Duodenal mucosa (tissue), 2 donors: ENCODE measurements around the gene CSNK1G3.
"Not testable (repeated sequence)": the region's sequence is repeated elsewhere in the genome, so short reads cannot be mapped to it uniquely, and the experiment has no call there.

ENCODE experiments used
- H3K27ac ChIP-seq: one replicate; pipeline ENCODE4 v1.7.0; 2013; ENCODE audit warnings: low read depth, low read length
- H3K27me3 ChIP-seq, 2 donors: one replicate each; pipeline ENCODE4 v1.7.0; 2013; ENCODE audit warnings: low read length in 2 of 2, control low read depth in 1 of 2; ENCODE audit not compliant: insufficient read depth in 2 of 2, control insufficient read depth in 1 of 2
- H3K36me3 ChIP-seq, 2 donors: one replicate each; pipeline ENCODE4 v1.7.0; 2013; ENCODE audit warnings: low read length in 2 of 2, control low read depth in 1 of 2; ENCODE audit not compliant: insufficient read depth in 2 of 2, control insufficient read depth in 1 of 2
- H3K4me1 ChIP-seq, 2 donors: one replicate each; pipeline ENCODE4 v1.7.0; 2013; ENCODE audit warnings: low read length in 2 of 2, control low read depth in 1 of 2; ENCODE audit not compliant: insufficient read depth in 2 of 2, control insufficient read depth in 1 of 2
- H3K4me3 ChIP-seq, 2 donors: one replicate each; pipeline ENCODE4 v1.7.0; 2013; ENCODE audit warnings: low read length in 2 of 2, low read depth in 1 of 2
- H3K9ac ChIP-seq, 2 donors: one replicate each; pipeline ENCODE4 v1.7.0; 2013; ENCODE audit warnings: low read length in 2 of 2, low read depth in 1 of 2
- H3K9me3 ChIP-seq, 2 donors: one replicate each; pipeline ENCODE4 v1.7.0; 2013; ENCODE audit warnings: low read length in 2 of 2, control low read depth in 1 of 2; ENCODE audit not compliant: control insufficient read depth in 1 of 2

The CSNK1G3 gene

GRCh38 chr5:123486951-123487655, 24.9 kb upstream of the CSNK1G3 start:
- H3K4me3 ChIP-seq = no peak overlapping the region
- H3K36me3 ChIP-seq = no peaks in the 10 kb centered on the region
- H3K4me1 ChIP-seq = no peaks in the 10 kb centered on the region
- H3K27ac ChIP-seq = no peak overlapping the region
- H3K27me3 ChIP-seq = no peaks in the 10 kb centered on the region
- H3K9me3 ChIP-seq = no peaks in the 10 kb centered on the region
- H3K9ac ChIP-seq = no peak overlapping the region

- H3K4me1 ChIP-seq = no peaks in the 10 kb centered on the region
- H3K9me3 ChIP-seq = no peaks in the 10 kb centered on the region
- H3K27me3 ChIP-seq = no peaks in the 10 kb centered on the region
- no peak overlapping the region for H3K27ac ChIP-seq
- no peak overlapping the region for H3K4me3 ChIP-seq
- H3K9ac ChIP-seq = no peak overlapping the region
- no peaks in the 10 kb centered on the region for H3K36me3 ChIP-seq
Measured at GRCh38 chr5:123490974-123491373, 21.0 kb upstream of the CSNK1G3 start.

- H3K9me3 ChIP-seq, H3K9ac ChIP-seq: not testable (repeated sequence)
Measured at GRCh38 chr5:123495211-123495610, 16.8 kb upstream of the CSNK1G3 start.

GRCh38 chr5:123496892-123497291, 15.1 kb upstream of the CSNK1G3 start:
- Histone ChIP-seq H3K4me1 (peaks cover 9 to 18% of the 10 kb centered on the region in 2 donors), H3K36me3 (no peaks in the 10 kb centered on the region), H3K4me3 (no peak overlapping the region), H3K27ac (no peak overlapping the region), H3K9me3 (no peaks in the 10 kb centered on the region), H3K9ac (no peak overlapping the region), H3K27me3 (no peaks in the 10 kb centered on the region)

More at GRCh38 chr5:123495211-123495610, 16.8 kb upstream of the CSNK1G3 start:
- not testable (repeated sequence) for H3K27ac ChIP-seq, H3K27me3 ChIP-seq, H3K4me3 ChIP-seq, H3K36me3 ChIP-seq
- peaks cover 4 to 12% of the 10 kb centered on the region in 2 donors for H3K4me1 ChIP-seq

- H3K27ac ChIP-seq = no peak overlapping the region
- no peaks in the 10 kb centered on the region for H3K36me3 ChIP-seq
- H3K9ac ChIP-seq = no peak overlapping the region
- H3K4me3 ChIP-seq = no peak overlapping the region
- no peaks in the 10 kb centered on the region for H3K27me3 ChIP-seq
- H3K4me1 ChIP-seq = peaks cover 24 to 50% of the 10 kb centered on the region in 2 donors
- no peaks in the 10 kb centered on the region for H3K9me3 ChIP-seq
Measured at GRCh38 chr5:123500471-123500870, 11.5 kb upstream of the CSNK1G3 start.

- no peaks in the 10 kb centered on the region for H3K27me3 ChIP-seq
- H3K9me3 ChIP-seq = no peaks in the 10 kb centered on the region
- no peak overlapping the region for H3K4me3 ChIP-seq
- H3K9ac ChIP-seq = no peak overlapping the region
- peaks cover 24 to 51% of the 10 kb centered on the region in 2 donors for H3K4me1 ChIP-seq
- H3K27ac ChIP-seq = no peak overlapping the region
- H3K36me3 ChIP-seq = no peaks in the 10 kb centered on the region
Measured at GRCh38 chr5:123502120-123502519, 9.9 kb upstream of the CSNK1G3 start.

GRCh38 chr5:123503299-123503698, 8.7 kb upstream of the CSNK1G3 start:
- no peak overlapping the region for H3K27ac ChIP-seq
- H3K27me3 ChIP-seq = no peaks in the 10 kb centered on the region
- H3K36me3 ChIP-seq = no peaks in the 10 kb centered on the region
- peaks cover 24 to 51% of the 10 kb centered on the region in 2 donors for H3K4me1 ChIP-seq
- H3K9ac ChIP-seq = no peak overlapping the region
- no peaks in the 10 kb centered on the region for H3K9me3 ChIP-seq
- no peak overlapping the region for H3K4me3 ChIP-seq

- Histone ChIP-seq H3K4me1 (peaks cover 20 to 47% of the 10 kb centered on the region in 2 donors), H3K9me3 (no peaks in the 10 kb centered on the region), H3K36me3 (no peaks in the 10 kb centered on the region), H3K4me3 (no peak overlapping the region), H3K27me3 (no peaks in the 10 kb centered on the region), H3K27ac (no peak overlapping the region), H3K9ac (peak overlapping the region in 1 of 2 donors; percentile 47)
Measured at GRCh38 chr5:123505633-123506032, 6.3 kb upstream of the CSNK1G3 start.

- H3K27me3 ChIP-seq = no peaks in the 10 kb centered on the region
- no peak overlapping the region for H3K9ac ChIP-seq
- no peak overlapping the region for H3K27ac ChIP-seq
- no peaks in the 10 kb centered on the region for H3K9me3 ChIP-seq
- no peak overlapping the region for H3K4me3 ChIP-seq
- H3K4me1 ChIP-seq = peaks cover 14 to 34% of the 10 kb centered on the region in 2 donors
- H3K36me3 ChIP-seq = no peaks in the 10 kb centered on the region
Measured at GRCh38 chr5:123508441-123508840, 3.5 kb upstream of the CSNK1G3 start.

GRCh38 chr5:123511290-123511647, 708 bp upstream of the CSNK1G3 start:
- H3K27ac ChIP-seq = peak overlapping the region; percentile 76
- H3K4me3 ChIP-seq = peak overlapping the region; percentile 83 to 84
- peak overlapping the region; percentile 65 to 79 for H3K9ac ChIP-seq

More at GRCh38 chr5:123511290-123511647, 708 bp upstream of the CSNK1G3 start:
- Histone ChIP-seq H3K9me3 (no peaks in the 10 kb centered on the region), H3K27me3 (no peaks in the 10 kb centered on the region), H3K36me3 (no peaks in the 10 kb centered on the region), H3K4me1 (peaks cover 14 to 37% of the 10 kb centered on the region in 2 donors)
